GM21786 (cell line): ENCODE measurements around the gene FRMPD4.

Experiments
- ATAC-seq: cut with Tn5 transposase; IDR thresholded peaks from one replicate; pipeline ENCODE4 v1.9.1; 2021; ENCODE audit not compliant: unreplicated experiment

FRMPD4 gene

GRCh38 chrX:12292996-12293765 is 154.9 kb downstream of the FRMPD4 start:
- ATAC-seq: no peak

GRCh38 chrX:12297353-12297752 is 159.1 kb downstream of the FRMPD4 start:
- no peak for ATAC-seq

- no peak for ATAC-seq
Observed at GRCh38 chrX:12301288-12301687, 163.0 kb downstream of the FRMPD4 start.

GRCh38 chrX:12304261-12304660 is 166.0 kb downstream of the FRMPD4 start:
- ATAC-seq: no peak

GRCh38 chrX:12307961-12308360 is 169.7 kb downstream of the FRMPD4 start:
- ATAC-seq: no peak

- no peak for ATAC-seq
Observed at GRCh38 chrX:12308420-12308819, 170.1 kb downstream of the FRMPD4 start.

GRCh38 chrX:12309040-12309743 is 170.9 kb downstream of the FRMPD4 start:
- ATAC-seq: no peak

GRCh38 chrX:12309744-12310076 is 171.4 kb downstream of the FRMPD4 start:
- no peak for ATAC-seq

- no peak for ATAC-seq
Observed at GRCh38 chrX:12314651-12315050, 176.4 kb downstream of the FRMPD4 start.

- no peak for ATAC-seq
Observed at GRCh38 chrX:12315526-12315925, 177.3 kb downstream of the FRMPD4 start.

- ATAC-seq: no peak
Observed at GRCh38 chrX:12319003-12319519, 180.8 kb downstream of the FRMPD4 start.

GRCh38 chrX:12319992-12320391 is 181.7 kb downstream of the FRMPD4 start:
- ATAC-seq: no peak

GRCh38 chrX:12322031-12322430 is 183.8 kb downstream of the FRMPD4 start:
- no peak for ATAC-seq

- no peak for ATAC-seq
Observed at GRCh38 chrX:12325171-12325570, 186.9 kb downstream of the FRMPD4 start.

GRCh38 chrX:12327836-12328235 is 189.6 kb downstream of the FRMPD4 start:
- no peak for ATAC-seq

- no peak for ATAC-seq
Observed at GRCh38 chrX:12329476-12329875, 191.2 kb downstream of the FRMPD4 start.

GRCh38 chrX:12330841-12331240 is 192.6 kb downstream of the FRMPD4 start:
- no peak for ATAC-seq

- ATAC-seq: no peak
Observed at GRCh38 chrX:12332786-12333347, 194.6 kb downstream of the FRMPD4 start.

GRCh38 chrX:12339921-12340320 is 201.6 kb downstream of the FRMPD4 start:
- no peak for ATAC-seq

GRCh38 chrX:12344954-12345353 is 206.7 kb downstream of the FRMPD4 start:
- ATAC-seq: no peak

- ATAC-seq: no peak
Observed at GRCh38 chrX:12349201-12349600, 210.9 kb downstream of the FRMPD4 start.

GRCh38 chrX:12352922-12353321 is 214.6 kb downstream of the FRMPD4 start:
- ATAC-seq: no peak
